HepG2 (cell line): ENCODE results near the gene CFAP70. TPM values are rescaled to one million over a fixed set of nuclear protein-coding genes. Genes with fewer than 3 reads are reported as not detected.
A peak's percentile ranks its signal among the peaks of the same experiment; 100 is the strongest.

ENCODE experiments used
- ATF7-NPFF ChIP-seq: sonication (generic); formaldehyde crosslinking; IDR thresholded peaks from 2 replicates; pipeline ENCODE4 v1.8.1; 2023; ENCODE audit warnings: mild to moderate bottlenecking, low read depth, missing genetic modification reagents, moderate library complexity
- DMAP1 ChIP-seq: IDR thresholded peaks from 2 replicates; pipeline ENCODE4 v1.6.1; 2016
- HMGA1 ChIP-seq: sonication (generic); formaldehyde crosslinking; conservative IDR thresholded peaks from 2 replicates; pipeline ENCODE4 v1.4.0; 2020; ENCODE audit warnings: missing genetic modification reagents
- MLLT10 ChIP-seq: sonication (generic); formaldehyde crosslinking; IDR thresholded peaks from 2 replicates; pipeline ENCODE4 v1.4.0; 2020; ENCODE audit warnings: missing genetic modification reagents
- NFYC ChIP-seq: IDR thresholded peaks from 2 replicates; pipeline ENCODE4 v1.6.1; 2016; ENCODE audit warnings: missing genetic modification reagents, missing compliant biosample characterization
- POLR2G ChIP-seq: fragments of 200-400 bp; formaldehyde crosslinking; IDR thresholded peaks from 2 replicates; pipeline ENCODE4 v1.6.1; 2018; ENCODE audit warnings: mild to moderate bottlenecking, low read depth, low read length, moderate library complexity
- RFX5 ChIP-seq: IDR thresholded peaks from 2 replicates; pipeline ENCODE4 v1.6.1; 2011; ENCODE audit warnings: low read depth, low read length, improper control_type of control experiment
- SNAI1 ChIP-seq: sonication (generic); formaldehyde crosslinking; IDR thresholded peaks from 2 replicates; pipeline ENCODE4 v1.5.0; 2020; ENCODE audit warnings: mild to moderate bottlenecking, missing genetic modification reagents, borderline replicate concordance
- ZFP36L1 ChIP-seq: sonication (generic); formaldehyde crosslinking; IDR thresholded peaks from 2 replicates; pipeline ENCODE4 v1.8.0; 2022; ENCODE audit warnings: mild to moderate bottlenecking, missing genetic modification reagents, moderate library complexity
- ZFP36L2 ChIP-seq: sonication (generic); formaldehyde crosslinking; IDR thresholded peaks from 2 replicates; pipeline ENCODE4 v1.4.0; 2020; ENCODE audit warnings: missing genetic modification reagents
- ZNF10 ChIP-seq: sonication (generic); formaldehyde crosslinking; IDR thresholded peaks from 2 replicates; pipeline ENCODE4 v1.4.0; 2020; ENCODE audit warnings: mild to moderate bottlenecking, low read depth, missing genetic modification reagents, borderline replicate concordance
- ZNF180 ChIP-seq: sonication (generic); formaldehyde crosslinking; IDR thresholded peaks from 2 replicates; pipeline ENCODE4 v1.4.0; 2020; ENCODE audit warnings: low read depth, missing genetic modification reagents, borderline replicate concordance
- ZNF570 ChIP-seq: sonication (generic); formaldehyde crosslinking; IDR thresholded peaks from 2 replicates; pipeline ENCODE4 v1.4.0; 2020; ENCODE audit warnings: mild to moderate bottlenecking, missing genetic modification reagents, borderline replicate concordance
- ZNF670 ChIP-seq: sonication (generic); formaldehyde crosslinking; IDR thresholded peaks from 2 replicates; pipeline ENCODE4 v1.8.0; 2022; ENCODE audit warnings: mild to moderate bottlenecking, missing genetic modification reagents, borderline replicate concordance
- polyA plus RNA-seq, 8 experiments: library from polyadenylated mRNA; depleted of rRNA in 3 of 8; stranded (reverse) in 7 of 8; unstranded in 1 of 8; fragments of >200 nt; fragmentation: Illumina TruSeq in 4 of 8; extraction: Trizol in 4 of 8; gene quantifications; 2 replicates each; pipeline versions ENCODE4 v1.2.1 to v1.2.3, GENCODE V29; 2011 to 2016; ENCODE audit warnings: low read depth in 4 of 8, missing spikeins in 1 of 8, mixed read lengths in 1 of 8; ENCODE audit not compliant: insufficient read depth in 1 of 8
- total RNA-seq, 5 experiments: library from RNA; depleted of rRNA; stranded (reverse); fragments of >200 nt; fragmentation: Illumina TruSeq; extraction: Trizol; gene quantifications; 2 replicates each; pipeline ENCODE4 v1.2.3, GENCODE V29; 2016; ENCODE audit warnings: low read depth in 1 of 5
- TF ChIP-seq, protein P1 (sequence below): sonication (generic); formaldehyde crosslinking; IDR thresholded peaks from 2 replicates; pipeline ENCODE4 v1.5.1; 2020; ENCODE audit warnings: mild to moderate bottlenecking, missing genetic modification reagents, borderline replicate concordance
- TF ChIP-seq, protein P2 (sequence below): sonication (generic); formaldehyde crosslinking; IDR thresholded peaks from 2 replicates; pipeline ENCODE4 v1.5.0; 2020; ENCODE audit warnings: mild to moderate bottlenecking, low read depth, missing genetic modification reagents, borderline replicate concordance
- TF ChIP-seq, protein P3 (sequence below): sonication (generic); formaldehyde crosslinking; conservative IDR thresholded peaks from 2 replicates; pipeline ENCODE4 v1.8.0; 2022; ENCODE audit warnings: low read depth, missing genetic modification reagents
- TF ChIP-seq, protein P4 (sequence below): sonication (generic); formaldehyde crosslinking; IDR thresholded peaks from 2 replicates; pipeline ENCODE4 v1.8.0; 2022; ENCODE audit warnings: mild to moderate bottlenecking, missing genetic modification reagents
- TF ChIP-seq, protein P5 (sequence below): sonication (generic); formaldehyde crosslinking; IDR thresholded peaks from 2 replicates; pipeline ENCODE4 v1.4.0; 2020; ENCODE audit warnings: missing genetic modification reagents, mild to moderate bottlenecking, borderline replicate concordance

CFAP70 gene
- total and polyA plus RNA-seq, 2 of the 13 experiments (the other 11 are each of a cell fraction or from before 2014, with no cell fraction given), result 0.27 to 0.38 TPM

DNA sequence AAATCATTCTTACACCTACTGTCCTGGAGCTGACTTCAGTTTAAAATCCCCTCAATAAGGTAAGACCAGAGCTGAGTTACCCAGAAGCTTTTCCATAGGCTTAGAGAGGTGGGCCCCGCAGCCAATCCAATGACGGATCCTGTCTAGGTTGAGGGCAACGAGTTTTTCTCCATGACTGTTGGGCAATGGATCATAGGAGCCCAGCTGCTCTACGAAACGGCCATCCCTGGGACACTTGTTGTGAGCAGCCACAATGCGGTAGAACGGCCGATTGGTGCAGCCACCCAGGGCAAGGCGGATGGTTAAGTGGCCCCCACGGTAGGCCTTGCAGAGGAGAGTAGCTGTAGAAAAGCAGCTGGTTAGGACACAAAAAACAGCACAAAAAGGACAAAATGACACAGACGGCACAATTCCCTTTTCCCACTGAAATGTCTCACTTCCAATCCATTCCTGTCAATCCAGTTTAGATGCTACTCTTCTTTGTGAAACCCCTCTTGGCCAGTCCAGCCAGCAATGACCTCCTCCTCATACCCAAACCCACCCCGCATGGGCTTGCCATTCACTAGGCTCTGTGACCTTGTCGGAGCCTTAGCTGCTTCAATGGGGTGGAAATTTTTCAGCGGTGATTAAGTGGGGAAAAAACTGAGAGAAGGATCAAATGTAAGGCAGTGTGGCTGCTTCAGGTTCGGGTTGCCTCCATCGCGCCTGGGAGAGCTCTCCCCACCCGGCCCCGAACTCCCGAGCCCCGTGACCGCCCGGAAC is 106.8 kb downstream of the CFAP70 start (continued):
- TF ChIP-seq, protein P1, sequence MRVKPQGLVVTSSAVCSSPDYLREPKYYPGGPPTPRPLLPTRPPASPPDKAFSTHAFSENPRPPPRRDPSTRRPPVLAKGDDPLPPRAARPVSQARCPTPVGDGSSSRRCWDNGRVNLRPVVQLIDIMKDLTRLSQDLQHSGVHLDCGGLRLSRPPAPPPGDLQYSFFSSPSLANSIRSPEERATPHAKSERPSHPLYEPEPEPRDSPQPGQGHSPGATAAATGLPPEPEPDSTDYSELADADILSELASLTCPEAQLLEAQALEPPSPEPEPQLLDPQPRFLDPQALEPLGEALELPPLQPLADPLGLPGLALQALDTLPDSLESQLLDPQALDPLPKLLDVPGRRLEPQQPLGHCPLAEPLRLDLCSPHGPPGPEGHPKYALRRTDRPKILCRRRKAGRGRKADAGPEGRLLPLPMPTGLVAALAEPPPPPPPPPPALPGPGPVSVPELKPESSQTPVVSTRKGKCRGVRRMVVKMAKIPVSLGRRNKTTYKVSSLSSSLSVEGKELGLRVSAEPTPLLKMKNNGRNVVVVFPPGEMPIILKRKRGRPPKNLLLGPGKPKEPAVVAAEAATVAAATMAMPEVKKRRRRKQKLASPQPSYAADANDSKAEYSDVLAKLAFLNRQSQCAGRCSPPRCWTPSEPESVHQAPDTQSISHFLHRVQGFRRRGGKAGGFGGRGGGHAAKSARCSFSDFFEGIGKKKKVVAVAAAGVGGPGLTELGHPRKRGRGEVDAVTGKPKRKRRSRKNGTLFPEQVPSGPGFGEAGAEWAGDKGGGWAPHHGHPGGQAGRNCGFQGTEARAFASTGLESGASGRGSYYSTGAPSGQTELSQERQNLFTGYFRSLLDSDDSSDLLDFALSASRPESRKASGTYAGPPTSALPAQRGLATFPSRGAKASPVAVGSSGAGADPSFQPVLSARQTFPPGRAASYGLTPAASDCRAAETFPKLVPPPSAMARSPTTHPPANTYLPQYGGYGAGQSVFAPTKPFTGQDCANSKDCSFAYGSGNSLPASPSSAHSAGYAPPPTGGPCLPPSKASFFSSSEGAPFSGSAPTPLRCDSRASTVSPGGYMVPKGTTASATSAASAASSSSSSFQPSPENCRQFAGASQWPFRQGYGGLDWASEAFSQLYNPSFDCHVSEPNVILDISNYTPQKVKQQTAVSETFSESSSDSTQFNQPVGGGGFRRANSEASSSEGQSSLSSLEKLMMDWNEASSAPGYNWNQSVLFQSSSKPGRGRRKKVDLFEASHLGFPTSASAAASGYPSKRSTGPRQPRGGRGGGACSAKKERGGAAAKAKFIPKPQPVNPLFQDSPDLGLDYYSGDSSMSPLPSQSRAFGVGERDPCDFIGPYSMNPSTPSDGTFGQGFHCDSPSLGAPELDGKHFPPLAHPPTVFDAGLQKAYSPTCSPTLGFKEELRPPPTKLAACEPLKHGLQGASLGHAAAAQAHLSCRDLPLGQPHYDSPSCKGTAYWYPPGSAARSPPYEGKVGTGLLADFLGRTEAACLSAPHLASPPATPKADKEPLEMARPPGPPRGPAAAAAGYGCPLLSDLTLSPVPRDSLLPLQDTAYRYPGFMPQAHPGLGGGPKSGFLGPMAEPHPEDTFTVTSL (CRISPR knock-in tag), result no peak
- TF ChIP-seq, protein P2, sequence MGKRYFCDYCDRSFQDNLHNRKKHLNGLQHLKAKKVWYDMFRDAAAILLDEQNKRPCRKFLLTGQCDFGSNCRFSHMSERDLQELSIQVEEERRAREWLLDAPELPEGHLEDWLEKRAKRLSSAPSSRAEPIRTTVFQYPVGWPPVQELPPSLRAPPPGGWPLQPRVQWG (CRISPR knock-in tag), result no peak
- TF ChIP-seq ZNF670 (CRISPR knock-in tag), result no peak
- TF ChIP-seq MLLT10 (CRISPR knock-in tag), result no peak
- TF ChIP-seq, protein P3, sequence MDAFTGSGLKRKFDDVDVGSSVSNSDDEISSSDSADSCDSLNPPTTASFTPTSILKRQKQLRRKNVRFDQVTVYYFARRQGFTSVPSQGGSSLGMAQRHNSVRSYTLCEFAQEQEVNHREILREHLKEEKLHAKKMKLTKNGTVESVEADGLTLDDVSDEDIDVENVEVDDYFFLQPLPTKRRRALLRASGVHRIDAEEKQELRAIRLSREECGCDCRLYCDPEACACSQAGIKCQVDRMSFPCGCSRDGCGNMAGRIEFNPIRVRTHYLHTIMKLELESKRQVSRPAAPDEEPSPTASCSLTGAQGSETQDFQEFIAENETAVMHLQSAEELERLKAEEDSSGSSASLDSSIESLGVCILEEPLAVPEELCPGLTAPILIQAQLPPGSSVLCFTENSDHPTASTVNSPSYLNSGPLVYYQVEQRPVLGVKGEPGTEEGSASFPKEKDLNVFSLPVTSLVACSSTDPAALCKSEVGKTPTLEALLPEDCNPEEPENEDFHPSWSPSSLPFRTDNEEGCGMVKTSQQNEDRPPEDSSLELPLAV (CRISPR knock-in tag), result no peak
- TF ChIP-seq, protein P4, sequence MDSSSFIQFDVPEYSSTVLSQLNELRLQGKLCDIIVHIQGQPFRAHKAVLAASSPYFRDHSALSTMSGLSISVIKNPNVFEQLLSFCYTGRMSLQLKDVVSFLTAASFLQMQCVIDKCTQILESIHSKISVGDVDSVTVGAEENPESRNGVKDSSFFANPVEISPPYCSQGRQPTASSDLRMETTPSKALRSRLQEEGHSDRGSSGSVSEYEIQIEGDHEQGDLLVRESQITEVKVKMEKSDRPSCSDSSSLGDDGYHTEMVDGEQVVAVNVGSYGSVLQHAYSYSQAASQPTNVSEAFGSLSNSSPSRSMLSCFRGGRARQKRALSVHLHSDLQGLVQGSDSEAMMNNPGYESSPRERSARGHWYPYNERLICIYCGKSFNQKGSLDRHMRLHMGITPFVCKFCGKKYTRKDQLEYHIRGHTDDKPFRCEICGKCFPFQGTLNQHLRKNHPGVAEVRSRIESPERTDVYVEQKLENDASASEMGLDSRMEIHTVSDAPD (CRISPR knock-in tag), result no peak
- TF ChIP-seq ZNF570 (CRISPR knock-in tag), result no peak
- TF ChIP-seq POLR2G, result no peak
- TF ChIP-seq, protein P5, sequence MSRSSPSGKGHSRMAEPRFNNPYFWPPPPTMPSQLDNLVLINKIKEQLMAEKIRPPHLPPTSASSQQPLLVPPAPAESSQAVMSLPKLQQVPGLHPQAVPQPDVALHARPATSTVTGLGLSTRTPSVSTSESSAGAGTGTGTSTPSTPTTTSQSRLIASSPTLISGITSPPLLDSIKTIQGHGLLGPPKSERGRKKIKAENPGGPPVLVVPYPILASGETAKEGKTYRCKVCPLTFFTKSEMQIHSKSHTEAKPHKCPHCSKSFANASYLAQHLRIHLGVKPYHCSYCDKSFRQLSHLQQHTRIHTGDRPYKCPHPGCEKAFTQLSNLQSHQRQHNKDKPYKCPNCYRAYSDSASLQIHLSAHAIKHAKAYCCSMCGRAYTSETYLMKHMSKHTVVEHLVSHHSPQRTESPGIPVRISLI (CRISPR knock-in tag), result 0 out of 2 replicates have a peak, but pooled peaks have one; percentile 22
- 0 out of 2 replicates have a peak, but pooled peaks have one; percentile 16 for TF ChIP-seq ZFP36L2 (CRISPR knock-in tag)
- peak; percentile 40; the same call in 1 of the 2 replicates for TF ChIP-seq RFX5
- peak; percentile 34; the same call in 1 of the 2 replicates for TF ChIP-seq NFYC (CRISPR knock-in tag)
- no peak for TF ChIP-seq SNAI1
- TF ChIP-seq ZNF180 (CRISPR knock-in tag), result peak; percentile 77; the same call in 1 of the 2 replicates
- no peak for TF ChIP-seq DMAP1
- TF ChIP-seq ZFP36L1 (CRISPR knock-in tag), result no peak
- TF ChIP-seq ZNF10 (CRISPR knock-in tag), result no peak
- no peak for TF ChIP-seq HMGA1
- 0 out of 2 replicates have a peak, but pooled peaks have one; percentile 42 for TF ChIP-seq ATF7-NPFF (CRISPR knock-in tag)
